Effector memory CD8-positive, alpha-beta T cell (primary cell): ENCODE results near the gene CMTM1.
A peak's percentile ranks its signal among the peaks of the same experiment; 100 is the strongest.
"Not testable (repeated sequence)": the region's sequence is repeated elsewhere in the genome, so short reads cannot be mapped to it uniquely, and the experiment has no call there.

Experiments
- ATAC-seq: fragments of 150-1000 bp; cut with Tn5 transposase; replicated peaks from 2 replicates; pipeline ENCODE4 v1.10.0; 2021; ENCODE audit warnings: mild to moderate bottlenecking, moderate library complexity
- DNase-seq, 3 experiments: peaks; one replicate each; pipeline ENCODE4 v3.0.0; 2021
- H3K27ac Mint-ChIP-seq, 2 donors: one replicate each; pipeline ENCODE4 v1.8.0; 2022; ENCODE audit warnings: mild to moderate bottlenecking in 2 of 2, mixed read lengths in 2 of 2, moderate library complexity in 2 of 2
- H3K27me3 Mint-ChIP-seq, 2 donors: one replicate each; pipeline ENCODE4 v1.8.0; 2022; ENCODE audit warnings: mixed read lengths in 2 of 2
- H3K36me3 Mint-ChIP-seq: one replicate; pipeline ENCODE4 v1.8.0; 2022; ENCODE audit warnings: mild to moderate bottlenecking, moderate library complexity, mixed read lengths; ENCODE audit not compliant: insufficient read depth
- H3K4me1 Mint-ChIP-seq, 2 donors: one replicate each; pipeline ENCODE4 v1.8.0; 2022; ENCODE audit warnings: low read depth in 2 of 2, mixed read lengths in 2 of 2
- H3K4me3 Mint-ChIP-seq, 2 donors: one replicate each; pipeline ENCODE4 v1.8.0; 2022; ENCODE audit warnings: mild to moderate bottlenecking in 2 of 2, mixed read lengths in 2 of 2, moderate library complexity in 2 of 2
- H3K9me3 Mint-ChIP-seq, 2 donors: one replicate each; pipeline ENCODE4 v1.8.0; 2022; ENCODE audit warnings: mixed read lengths in 2 of 2

Gene CMTM1

DNA sequence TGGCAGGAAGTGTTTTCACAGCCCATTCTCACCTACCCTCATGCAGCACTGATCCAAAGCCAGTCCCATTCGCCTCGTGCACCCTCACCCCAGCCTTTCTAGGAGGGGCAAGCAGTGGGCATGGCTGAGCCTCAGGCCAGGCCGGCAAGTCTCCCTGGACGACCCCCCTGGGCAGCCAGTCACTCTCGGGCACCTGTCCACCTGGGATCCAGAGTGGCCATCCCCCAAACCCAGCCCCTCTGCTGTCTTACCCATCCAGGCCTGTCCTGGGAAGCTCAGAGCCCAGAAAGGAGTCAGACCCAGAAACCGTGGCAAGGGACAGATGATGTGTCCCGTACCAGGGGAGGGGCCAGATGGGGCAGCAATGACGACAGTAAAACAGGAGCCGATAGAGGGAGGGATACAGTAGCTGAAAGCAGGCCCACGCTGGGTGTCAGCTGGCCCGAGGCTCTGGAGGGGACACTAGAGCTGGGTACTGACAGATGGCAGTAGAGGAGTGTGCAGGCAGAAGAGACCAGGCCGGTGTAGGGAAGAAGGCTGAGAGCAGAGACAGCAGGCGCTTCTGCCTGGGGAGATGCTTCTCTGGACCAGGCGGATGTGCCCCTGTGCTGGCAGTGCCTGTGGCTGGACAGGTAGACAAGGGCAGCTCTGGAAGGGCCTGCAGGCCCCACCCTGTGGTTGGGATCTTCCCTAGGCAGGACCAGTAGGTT, 44.0 kb downstream of the CMTM1 start:
- Mint-ChIP-seq H3K27ac (peak overlapping the region; percentile 41 to 44), H3K4me3 (no peak overlapping the region), H3K27me3 (no peaks in the 10 kb centered on the region), H3K4me1 (peaks cover 23 to 26% of the 10 kb centered on the region in 2 donors), H3K36me3 (peaks cover 62% of the 10 kb centered on the region), H3K9me3 (no peaks in the 10 kb centered on the region)
- DNase-seq = no peak
- ATAC-seq = no peak

DNA sequence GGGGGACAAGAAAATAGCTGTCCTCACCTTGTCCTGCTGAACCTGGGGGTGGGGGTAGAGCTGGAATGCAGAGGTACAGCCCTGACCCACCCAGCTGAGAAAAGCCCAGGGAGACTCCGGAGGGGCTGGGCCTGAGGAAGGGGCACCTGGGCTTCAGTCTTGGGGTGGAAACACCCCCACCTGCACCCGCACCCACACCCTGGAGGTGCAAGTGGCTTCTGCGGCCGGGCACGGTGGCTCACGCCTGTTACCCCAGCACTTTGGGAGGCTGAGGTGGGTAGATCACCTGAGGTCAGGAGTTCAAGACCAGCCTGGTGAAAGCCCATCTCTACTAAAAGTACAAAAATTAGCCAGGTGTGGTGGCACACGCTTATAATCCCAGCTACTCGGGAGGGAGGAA, 45.7 kb downstream of the CMTM1 start:
- H3K9me3 Mint-ChIP-seq, ATAC-seq, H3K4me3 Mint-ChIP-seq, DNase-seq, H3K27ac Mint-ChIP-seq, H3K27me3 Mint-ChIP-seq: not testable (repeated sequence)
- Mint-ChIP-seq H3K4me1 (peaks cover 12 to 15% of the 10 kb centered on the region in 2 donors), H3K36me3 (peaks cover 63% of the 10 kb centered on the region)

DNA sequence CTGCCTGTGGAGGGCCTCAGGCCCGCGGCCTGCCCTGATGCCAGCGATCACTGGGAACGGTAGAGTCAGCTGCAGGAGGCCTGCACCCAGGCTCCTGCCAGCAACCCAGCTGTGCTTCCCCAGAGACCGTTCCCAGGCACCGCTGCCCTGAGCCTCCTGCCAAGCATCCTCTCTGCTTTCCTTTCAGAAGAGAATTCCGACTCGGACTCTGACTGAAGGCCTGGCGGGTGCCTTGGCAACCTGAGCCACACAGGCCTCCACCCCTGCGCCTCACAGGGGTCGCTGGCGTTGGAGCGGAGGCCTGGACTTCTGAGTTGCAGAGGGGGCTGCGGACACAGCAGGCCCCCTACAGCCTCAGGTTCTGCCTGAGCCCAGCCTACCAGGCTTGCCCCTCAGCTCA, 46.2 kb downstream of the CMTM1 start:
- Mint-ChIP-seq H3K4me3 (no peak overlapping the region), H3K9me3 (no peaks in the 10 kb centered on the region)

DNA sequence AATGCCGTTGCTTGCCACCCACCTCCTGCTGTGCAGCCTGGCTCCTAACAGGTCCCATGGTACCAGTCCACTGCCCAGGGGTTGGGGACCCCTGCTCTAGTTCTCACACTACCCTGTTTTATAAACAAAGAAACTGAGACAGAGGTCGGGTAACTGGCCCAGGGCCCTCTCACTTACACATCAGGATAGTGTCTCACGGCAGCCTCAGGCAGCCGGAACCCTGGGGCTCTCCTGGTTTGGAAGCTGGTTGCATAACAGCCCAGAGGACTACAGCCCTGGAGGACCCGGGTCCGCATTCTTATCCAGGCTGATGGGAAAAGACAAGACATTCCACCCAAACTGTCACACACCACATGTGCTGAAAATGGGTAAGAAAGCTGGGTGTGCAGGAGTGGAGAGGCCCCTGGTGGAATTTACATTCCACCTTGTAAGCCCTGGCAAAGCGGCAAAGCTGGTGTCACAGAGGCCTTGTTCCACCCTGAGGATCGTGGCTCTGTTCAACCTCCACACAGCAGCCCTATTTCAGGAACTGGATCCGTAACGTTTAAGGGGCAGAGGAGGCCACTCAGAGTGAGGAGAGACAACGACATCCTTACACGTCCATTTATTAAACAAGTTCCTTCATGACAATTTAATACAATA, 48.0 kb downstream of the CMTM1 start:
- Mint-ChIP-seq H3K4me3 (no peak overlapping the region), H3K27ac (no peak overlapping the region), H3K27me3 (no peaks in the 10 kb centered on the region), H3K9me3 (no peaks in the 10 kb centered on the region), H3K4me1 (no peaks in the 10 kb centered on the region), H3K36me3 (peaks cover 55% of the 10 kb centered on the region)
- no peak for DNase-seq
- no peak for ATAC-seq

More for the DNA sequence above, 46.2 kb downstream of the CMTM1 start:
- H3K27me3 Mint-ChIP-seq = no peaks in the 10 kb centered on the region
- peaks cover 8 to 10% of the 10 kb centered on the region in 2 donors for H3K4me1 Mint-ChIP-seq
- H3K27ac Mint-ChIP-seq = no peak overlapping the region
- ATAC-seq = no peak
- peaks cover 63% of the 10 kb centered on the region for H3K36me3 Mint-ChIP-seq
- DNase-seq = no peak

DNA sequence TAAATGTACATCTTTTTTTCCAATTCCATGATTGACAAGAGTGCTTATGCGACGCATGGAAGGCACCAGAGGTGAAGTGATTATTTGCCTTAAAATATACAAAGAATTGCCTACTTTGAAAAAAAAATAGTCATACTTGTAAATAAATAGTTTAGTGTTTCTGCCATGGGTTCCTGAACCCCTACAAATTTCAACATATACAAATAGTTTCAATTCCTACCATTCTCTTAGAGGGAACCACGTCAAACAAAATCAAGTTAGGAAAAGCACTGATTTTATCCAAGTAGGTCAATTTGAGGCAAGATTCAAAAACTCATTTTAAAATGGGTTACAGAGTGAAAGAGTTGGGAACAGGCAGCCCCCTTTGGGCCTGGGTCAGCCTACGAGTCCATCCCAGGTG, 49.9 kb downstream of the CMTM1 start:
- no peaks in the 10 kb centered on the region for H3K4me1 Mint-ChIP-seq
- H3K4me3 Mint-ChIP-seq = no peak overlapping the region
- H3K27ac Mint-ChIP-seq = no peak overlapping the region
- DNase-seq = no peak
- no peak for ATAC-seq
- H3K9me3 Mint-ChIP-seq = no peaks in the 10 kb centered on the region
- peaks cover 39% of the 10 kb centered on the region for H3K36me3 Mint-ChIP-seq
- H3K27me3 Mint-ChIP-seq = no peaks in the 10 kb centered on the region

DNA sequence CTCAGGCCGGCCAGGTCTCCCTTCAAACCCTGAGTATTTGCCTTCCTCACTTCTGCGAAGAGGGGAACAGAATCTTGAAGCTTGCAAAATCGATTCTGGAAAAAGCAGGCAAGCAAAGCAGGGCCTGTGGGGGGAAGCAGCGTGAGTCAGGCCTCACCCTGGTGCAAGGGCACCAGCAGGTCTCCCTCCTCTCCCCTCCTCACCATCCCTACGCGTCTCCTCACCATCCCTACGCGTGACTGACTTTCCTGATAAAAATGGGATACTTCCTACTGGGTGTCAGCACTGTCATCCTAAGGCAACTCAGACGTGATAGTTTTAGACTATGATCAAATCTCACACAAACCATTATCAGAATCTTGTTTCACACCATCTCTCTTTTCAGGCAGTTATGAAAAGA, 50.4 kb downstream of the CMTM1 start:
- Mint-ChIP-seq H3K27me3 (no peaks in the 10 kb centered on the region), H3K36me3 (peaks cover 35% of the 10 kb centered on the region), H3K9me3 (no peaks in the 10 kb centered on the region), H3K4me3 (no peak overlapping the region), H3K4me1 (no peaks in the 10 kb centered on the region), H3K27ac (peak overlapping the region in 1 of 2 donors; percentile 64)
- no peak for DNase-seq
- no peak for ATAC-seq

DNA sequence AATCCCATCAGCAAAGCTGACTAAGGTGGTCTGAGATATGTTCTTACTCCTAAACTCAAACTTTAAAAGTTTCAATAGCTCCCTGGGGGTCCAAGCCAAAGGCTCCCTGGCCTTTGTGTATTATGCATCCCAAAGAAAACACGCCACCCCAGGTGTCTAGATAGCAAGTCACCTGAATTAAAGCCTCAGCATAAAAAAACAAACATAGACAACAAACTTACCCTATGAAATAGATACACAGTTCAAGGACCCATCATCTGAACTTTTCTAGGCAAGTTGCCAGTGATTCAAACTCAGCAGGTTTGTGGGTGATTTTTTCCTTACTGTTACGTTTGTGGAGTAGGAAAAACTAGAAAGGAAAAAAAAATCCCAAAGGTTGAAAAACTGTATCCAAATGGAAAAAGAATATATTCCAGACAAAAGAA, 50.8 kb downstream of the CMTM1 start:
- Mint-ChIP-seq H3K9me3 (no peaks in the 10 kb centered on the region), H3K27me3 (no peaks in the 10 kb centered on the region), H3K4me3 (no peak overlapping the region), H3K36me3 (peaks cover 30% of the 10 kb centered on the region), H3K4me1 (no peaks in the 10 kb centered on the region), H3K27ac (peak overlapping the region in 1 of 2 donors; percentile 64)
- no peak for DNase-seq
- no peak for ATAC-seq

DNA sequence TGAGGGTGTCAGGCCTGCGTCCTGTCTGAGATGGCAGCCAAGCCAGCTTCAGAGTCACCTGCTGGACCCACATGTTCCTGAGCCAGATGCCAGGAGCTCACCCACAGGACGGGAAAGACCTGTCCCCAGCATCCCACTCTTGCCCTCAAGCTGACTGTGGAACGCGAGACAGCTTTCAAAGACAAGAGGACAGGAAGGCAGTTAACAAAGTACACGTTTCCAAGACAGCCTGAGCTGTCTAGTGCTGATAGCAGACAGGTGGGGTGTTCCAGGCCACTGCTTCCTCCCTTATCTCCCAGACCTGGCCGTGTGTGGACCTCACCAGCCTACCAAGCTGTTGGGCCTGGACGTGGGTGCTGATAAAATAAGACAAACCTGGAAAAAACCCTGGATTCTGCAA, 51.5 kb downstream of the CMTM1 start:
- Mint-ChIP-seq H3K27ac (peak overlapping the region; percentile 44 to 64), H3K9me3 (no peaks in the 10 kb centered on the region), H3K4me1 (no peaks in the 10 kb centered on the region), H3K36me3 (peaks cover 23% of the 10 kb centered on the region), H3K4me3 (no peak overlapping the region), H3K27me3 (no peaks in the 10 kb centered on the region)
- DNase-seq = no peak
- no peak for ATAC-seq

DNA sequence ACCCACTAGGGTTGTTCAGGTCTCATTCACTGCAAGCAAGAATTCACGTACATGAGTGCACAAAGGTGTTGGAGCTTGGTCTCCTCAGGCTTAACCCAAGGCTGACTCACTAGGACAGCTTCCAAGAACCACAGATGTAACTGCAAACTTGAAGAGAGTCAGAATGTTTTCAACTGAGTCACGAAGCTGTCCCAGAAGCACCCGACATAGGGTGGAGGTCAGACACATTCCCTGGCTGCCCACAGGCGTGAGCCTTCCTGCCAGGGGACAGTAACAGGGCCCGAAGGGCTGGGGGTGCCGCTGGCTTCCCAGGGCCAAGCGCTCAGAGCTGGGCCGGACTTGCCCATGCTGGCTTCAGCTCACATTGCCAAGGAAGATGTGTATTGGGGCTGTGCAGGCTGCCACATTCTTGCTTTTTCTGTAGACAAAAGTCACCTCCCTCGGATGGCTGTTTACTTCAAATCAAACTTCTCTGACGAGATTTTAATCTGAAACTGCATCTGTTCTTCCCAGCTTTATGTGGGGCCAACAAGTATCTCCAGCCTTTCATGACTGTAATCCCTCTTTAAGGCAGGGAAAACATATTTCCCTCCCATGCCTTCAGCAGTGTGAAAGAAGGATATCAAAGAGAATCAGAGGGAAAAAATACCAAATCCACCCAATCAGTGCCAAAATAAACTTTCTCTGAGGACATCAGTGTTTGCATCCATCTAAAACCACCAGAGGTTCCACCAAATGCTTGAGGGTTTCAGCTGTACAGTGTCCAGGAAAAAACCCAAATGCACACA, 52.5 kb downstream of the CMTM1 start:
- Mint-ChIP-seq H3K36me3 (peaks cover 15% of the 10 kb centered on the region), H3K27ac (no peak overlapping the region), H3K4me1 (no peaks in the 10 kb centered on the region), H3K27me3 (no peaks in the 10 kb centered on the region), H3K4me3 (no peak overlapping the region), H3K9me3 (no peaks in the 10 kb centered on the region)
- DNase-seq = no peak
- ATAC-seq = no peak

DNA sequence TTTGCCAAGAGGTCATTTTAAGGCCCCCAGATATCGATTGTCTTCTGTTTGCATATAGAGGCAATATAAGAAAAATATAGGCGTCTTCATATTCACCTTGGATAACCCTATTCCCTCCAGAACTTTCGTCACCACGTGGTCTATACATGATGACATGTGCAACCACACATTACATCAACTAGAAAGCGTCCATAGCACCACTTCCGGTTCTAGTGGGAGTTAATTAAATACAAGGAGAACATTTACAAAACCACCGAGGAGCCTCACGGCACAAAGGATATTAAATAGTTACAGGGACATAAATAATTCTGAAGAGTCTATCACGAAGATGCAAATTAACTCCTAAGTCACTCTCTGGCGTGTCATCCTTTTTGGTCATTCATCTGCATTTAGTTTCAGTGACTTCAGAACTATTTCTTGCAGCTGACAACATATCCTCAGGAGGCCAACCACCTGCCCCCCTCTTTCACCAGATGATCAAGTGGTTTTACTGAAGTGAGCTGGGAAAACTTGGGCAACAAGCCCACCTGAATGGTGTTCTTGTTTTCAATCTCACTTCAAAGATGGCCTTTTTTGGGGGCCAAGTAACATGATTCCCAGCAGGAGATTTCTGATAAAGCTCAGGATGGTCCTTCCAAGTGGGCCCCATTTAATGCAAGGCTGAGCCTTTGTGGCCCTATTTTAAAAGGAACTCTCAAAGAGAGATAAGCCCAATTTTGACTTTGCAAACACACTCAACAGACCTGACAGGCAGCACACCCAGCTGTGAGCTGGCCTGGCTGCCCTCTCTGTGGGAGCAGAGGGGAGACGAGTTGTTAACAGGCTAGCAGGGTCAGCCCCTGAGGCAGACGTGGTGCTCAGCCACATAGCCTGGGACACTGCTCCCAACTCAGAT, 53.5 kb downstream of the CMTM1 start:
- Mint-ChIP-seq H3K4me1 (no peaks in the 10 kb centered on the region), H3K4me3 (no peak overlapping the region), H3K27ac (no peak overlapping the region), H3K27me3 (no peaks in the 10 kb centered on the region), H3K9me3 (no peaks in the 10 kb centered on the region), H3K36me3 (peaks cover 7% of the 10 kb centered on the region)
- ATAC-seq = no peak
- DNase-seq = no peak

DNA sequence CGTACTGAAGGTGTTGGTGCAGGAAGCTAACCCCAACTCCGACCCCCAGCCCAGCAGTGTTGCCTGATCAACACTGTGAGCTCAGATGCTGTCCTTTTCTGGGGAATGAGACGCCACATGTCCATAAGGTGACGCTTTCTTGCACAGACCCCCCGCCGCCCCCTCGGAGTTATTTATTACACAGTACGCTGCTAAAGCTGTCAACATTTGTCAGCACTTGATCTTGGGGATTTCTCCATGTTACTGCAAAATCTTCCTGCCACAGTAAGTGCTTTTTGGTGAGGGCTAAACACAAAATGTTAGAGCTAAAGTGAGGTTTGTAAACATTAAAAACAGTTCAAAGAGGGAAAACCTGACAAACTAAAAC, 54.2 kb downstream of the CMTM1 start:
- no peak overlapping the region for H3K4me3 Mint-ChIP-seq
- DNase-seq (no peak), ATAC-seq (no peak)
- H3K36me3 Mint-ChIP-seq = peaks cover 5% of the 10 kb centered on the region
- H3K4me1 Mint-ChIP-seq = no peaks in the 10 kb centered on the region
- no peaks in the 10 kb centered on the region for H3K9me3 Mint-ChIP-seq
- no peaks in the 10 kb centered on the region for H3K27me3 Mint-ChIP-seq
- no peak overlapping the region for H3K27ac Mint-ChIP-seq

DNA sequence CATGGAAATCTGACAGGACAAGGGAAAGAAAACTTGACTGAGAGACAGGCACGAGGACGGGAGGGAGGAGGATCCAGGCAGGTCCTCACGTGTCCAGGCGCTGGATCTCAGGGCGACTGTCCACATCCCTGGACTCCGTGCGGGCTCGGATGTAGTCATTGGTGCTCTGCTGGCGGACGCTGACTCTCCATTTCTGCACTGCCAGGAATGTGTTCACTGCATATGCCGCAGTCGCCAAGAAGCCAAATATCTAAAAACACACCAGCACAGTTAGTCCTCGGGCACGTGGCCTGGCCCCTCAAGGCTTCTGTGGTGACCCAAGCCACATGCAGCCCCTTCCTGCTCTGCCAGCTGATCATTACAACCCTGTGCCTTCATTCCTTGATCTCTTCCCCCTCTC, 55.7 kb downstream of the CMTM1 start:
- Mint-ChIP-seq H3K4me3 (no peak overlapping the region), H3K9me3 (no peaks in the 10 kb centered on the region), H3K27me3 (no peaks in the 10 kb centered on the region), H3K4me1 (no peaks in the 10 kb centered on the region), H3K27ac (no peak overlapping the region), H3K36me3 (no peaks in the 10 kb centered on the region)
- DNase-seq = no peak
- ATAC-seq = no peak

DNA sequence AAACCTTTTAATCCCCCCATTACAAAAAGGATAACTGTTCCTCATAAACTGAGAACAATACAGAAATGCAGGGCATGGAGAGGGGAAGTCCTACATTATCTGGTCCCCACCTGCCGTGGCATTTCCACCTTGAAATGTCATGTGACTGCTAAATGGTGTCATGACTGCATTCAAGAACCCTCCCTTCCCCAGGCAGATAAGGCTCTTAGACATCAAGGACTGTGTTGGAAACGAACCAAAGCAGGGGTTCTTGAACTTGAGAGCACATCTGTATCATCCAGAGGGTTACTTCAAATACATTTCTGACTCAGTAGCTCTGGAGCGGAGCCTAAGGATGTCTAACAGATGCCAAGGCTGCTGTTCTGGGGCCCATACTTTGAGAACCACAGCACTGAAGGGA, 56.6 kb downstream of the CMTM1 start:
- no peak overlapping the region for H3K4me3 Mint-ChIP-seq
- no peak for DNase-seq
- no peaks in the 10 kb centered on the region for H3K27me3 Mint-ChIP-seq
- H3K4me1 Mint-ChIP-seq = no peaks in the 10 kb centered on the region
- H3K36me3 Mint-ChIP-seq = no peaks in the 10 kb centered on the region
- H3K27ac Mint-ChIP-seq = no peak overlapping the region
- H3K9me3 Mint-ChIP-seq = no peaks in the 10 kb centered on the region
- ATAC-seq = no peak
